NCI-H128 (cell line): ENCODE results near the gene PTPRM.

Source experiments
- DNase-seq: peaks from one replicate; lab custom pipeline; 2025; ENCODE audit not compliant: unreplicated experiment; lab: John Stamatoyannopoulos, UW

The PTPRM gene

DNA sequence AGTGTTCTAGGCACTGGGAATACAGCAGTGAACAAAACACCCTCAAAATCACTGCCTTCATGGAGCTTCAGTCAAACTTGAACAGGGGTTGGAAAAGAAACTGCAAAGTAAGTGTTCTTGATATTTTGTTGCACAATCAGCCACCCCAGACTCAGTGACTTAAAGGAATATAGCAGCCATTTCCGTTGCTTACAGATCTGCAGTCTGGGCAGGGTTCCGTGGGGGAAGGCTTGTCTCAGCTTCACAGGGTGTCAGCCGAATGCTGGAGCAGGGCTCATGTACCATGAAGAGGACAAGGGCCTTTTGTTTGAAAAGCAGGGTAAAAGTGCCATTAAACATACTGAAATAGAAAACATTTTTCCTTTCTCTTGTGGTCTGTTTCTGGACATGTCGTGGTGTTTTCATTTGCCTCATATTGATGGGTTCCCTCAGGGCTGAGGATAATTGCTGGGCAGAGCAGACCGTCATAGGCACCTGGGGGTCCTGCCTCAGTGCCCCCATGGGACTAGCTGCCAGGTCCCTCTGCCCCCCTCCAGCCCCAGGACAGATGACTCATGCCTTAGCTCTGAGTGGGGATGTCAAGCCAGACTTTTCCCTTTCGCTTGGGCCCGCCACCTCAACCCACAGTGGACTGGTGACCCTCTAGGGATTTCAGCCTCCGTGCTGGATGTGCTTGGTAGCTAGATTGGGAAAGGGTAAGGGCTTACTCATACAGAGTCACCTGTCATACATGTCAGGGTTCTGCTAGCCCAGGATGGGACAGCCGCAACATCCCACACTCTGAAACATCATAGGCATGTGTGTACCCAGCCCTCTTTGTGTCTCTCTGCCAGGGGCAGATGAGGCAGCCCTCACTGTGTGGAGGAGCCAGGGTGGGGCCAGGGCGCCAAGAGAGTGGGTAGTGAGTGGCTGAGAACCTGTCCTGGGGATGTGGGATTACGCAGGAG is 96.5 kb downstream of the PTPRM start:
- DNase-seq, result no peak

- no peak for DNase-seq
These were observed 99.2 kb downstream of the PTPRM start for GRCh38 chr18:7666195-7666776.

GRCh38 chr18:7668392-7668791 is 101.3 kb downstream of the PTPRM start:
- DNase-seq, result no peak

DNA sequence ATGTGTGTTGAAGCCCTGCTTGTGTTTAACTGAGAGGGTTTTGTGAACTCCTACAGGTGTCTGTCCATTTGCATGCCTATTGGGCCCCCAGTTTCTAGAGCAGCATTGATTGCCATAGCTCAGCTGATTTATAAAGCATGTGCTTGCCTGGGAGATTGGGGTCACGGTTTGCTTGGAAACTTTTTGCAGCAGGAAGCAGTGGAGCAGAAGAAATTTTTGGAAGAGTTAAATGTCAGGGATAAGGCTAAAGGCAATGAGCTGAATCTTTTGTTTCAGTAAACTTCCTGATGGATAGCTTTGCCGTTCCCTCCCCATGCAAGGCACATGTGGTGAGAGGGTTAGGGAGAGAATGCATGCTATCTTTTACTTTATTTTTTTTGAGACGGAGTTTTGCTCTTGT is 102.2 kb downstream of the PTPRM start:
- no peak for DNase-seq

DNA sequence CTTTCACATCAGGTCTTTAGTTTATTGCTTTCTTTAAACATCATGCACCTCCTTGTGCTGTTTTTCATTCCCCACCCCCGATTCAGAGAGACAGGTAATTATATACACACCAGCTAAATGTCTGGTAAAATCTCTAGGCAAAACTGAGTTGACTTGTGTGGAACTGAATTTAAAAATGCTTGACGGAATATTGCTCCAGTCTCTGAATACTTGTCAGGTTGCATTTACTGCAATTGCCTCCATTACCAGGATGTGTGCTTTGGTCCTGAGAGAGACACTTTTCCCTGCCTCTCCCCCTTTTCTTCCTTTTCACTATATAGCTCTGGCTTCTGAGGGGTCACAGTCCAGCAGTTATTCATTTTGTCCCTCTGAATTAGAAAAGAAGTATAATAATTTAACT is 104.0 kb downstream of the PTPRM start:
- no peak for DNase-seq

DNA sequence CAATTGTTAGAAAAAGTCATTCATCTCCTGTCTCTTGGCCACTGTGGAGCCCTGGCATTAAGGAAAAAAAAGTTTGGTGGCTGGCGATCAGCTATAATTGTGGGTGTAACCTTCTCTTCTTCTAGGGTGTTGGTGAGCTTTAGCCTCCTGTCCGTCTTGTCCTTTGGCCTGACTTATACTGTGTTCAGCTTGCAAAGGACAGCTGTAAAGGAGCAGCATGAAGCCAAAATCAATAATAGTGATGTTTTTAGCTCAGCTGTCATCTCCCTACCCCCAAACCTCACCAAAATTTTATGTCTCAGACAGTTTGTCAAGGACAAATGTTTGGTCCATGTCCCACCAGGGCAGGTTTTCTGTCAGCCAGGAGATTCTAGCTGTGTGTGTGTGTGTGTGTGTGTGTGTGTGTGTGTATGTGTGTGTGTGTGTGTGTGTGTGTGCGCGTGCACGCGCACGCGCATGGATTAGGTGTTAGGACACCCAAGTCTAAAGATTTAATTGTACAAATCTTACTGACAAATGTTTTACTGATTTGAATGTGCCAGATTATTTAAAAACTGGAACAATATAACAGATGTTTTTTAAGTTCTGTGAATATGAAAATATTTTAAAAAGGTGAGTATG is 109.2 kb downstream of the PTPRM start:
- no peak for DNase-seq

DNA sequence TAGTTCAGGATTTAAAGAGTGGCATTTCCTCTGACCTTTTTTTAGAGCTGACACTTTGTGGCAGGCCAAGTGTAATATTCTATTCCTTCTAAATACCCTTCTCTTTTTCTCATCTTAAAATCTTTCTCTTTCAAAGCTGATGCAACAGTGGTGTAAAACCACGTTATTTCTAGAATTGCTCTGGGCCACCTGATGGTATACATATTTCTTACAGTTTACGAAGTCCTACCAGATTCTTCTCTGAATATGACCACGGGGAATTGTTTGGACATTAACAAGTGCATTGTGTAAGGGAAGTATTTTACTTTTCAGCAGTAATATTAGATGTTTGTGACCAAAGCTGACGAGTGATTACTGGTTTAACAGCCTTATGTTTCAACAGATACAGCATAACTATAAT is 109.9 kb downstream of the PTPRM start:
- no peak for DNase-seq

DNA sequence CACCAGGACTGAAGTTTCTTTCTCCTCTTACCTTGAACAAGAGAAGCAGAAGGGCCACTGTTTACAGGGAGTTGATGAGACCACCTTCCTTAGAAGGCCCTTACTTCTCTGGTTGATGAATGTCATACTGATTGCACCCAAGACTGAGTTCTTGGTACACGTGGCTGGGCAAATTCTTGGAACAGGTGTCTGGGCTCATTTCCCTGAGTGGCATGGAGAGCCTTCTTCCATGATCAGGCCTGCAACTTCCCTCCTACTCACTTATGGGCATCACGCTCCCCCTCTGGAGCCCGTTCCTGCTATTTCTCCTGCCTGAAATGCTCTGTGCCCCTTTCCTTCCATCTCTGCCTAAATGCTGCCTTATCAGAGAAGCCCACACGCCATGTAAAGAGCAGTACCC is 110.3 kb downstream of the PTPRM start:
- no peak for DNase-seq

- DNase-seq, result no peak
These were observed 111.3 kb downstream of the PTPRM start for GRCh38 chr18:7678389-7678788.

DNA sequence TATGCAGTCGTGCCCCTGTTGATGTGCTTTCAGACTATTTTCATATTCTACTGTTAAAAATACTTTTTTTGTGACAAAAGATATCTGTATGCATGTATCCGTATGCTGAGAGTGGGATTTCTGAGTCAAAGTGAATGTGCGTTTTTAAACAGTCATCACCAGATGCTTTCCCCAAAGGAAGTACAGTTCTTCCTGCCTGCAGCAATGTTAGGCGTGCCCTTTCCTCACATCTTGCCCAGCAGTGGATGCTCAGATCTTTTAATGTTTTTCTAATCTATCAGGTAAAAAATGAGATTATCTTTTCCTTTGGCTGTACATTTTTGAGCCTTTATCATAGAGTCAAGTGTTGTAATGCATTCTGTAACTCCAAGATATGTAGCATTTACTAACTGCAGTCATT is 111.7 kb downstream of the PTPRM start:
- no peak for DNase-seq

DNA sequence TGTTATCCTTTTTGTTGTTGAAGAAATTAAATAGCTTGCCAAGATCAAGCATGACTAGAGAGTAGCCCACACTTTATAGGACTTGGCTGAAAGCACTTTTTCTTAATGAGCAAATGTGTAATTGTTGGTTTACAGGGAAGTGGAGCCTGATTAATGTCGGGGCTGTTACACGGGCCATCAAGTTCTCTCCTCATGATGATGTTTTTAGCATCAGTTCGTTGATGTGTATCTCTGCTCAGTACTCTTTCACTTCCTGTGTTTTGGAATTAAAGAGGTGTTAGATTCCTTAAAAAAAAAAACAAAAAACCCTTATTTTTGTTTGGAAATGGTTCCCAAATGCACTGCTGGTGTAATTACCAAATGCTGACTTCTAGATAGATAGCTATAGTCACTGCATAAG is 114.2 kb downstream of the PTPRM start:
- no peak for DNase-seq

- no peak for DNase-seq
These were observed 115.2 kb downstream of the PTPRM start for GRCh38 chr18:7682321-7682720.

GRCh38 chr18:7683753-7684152 is 116.6 kb downstream of the PTPRM start:
- DNase-seq, result no peak

GRCh38 chr18:7684357-7684756 is 117.2 kb downstream of the PTPRM start:
- no peak for DNase-seq

GRCh38 chr18:7684966-7685365 is 117.8 kb downstream of the PTPRM start:
- DNase-seq, result no peak

DNA sequence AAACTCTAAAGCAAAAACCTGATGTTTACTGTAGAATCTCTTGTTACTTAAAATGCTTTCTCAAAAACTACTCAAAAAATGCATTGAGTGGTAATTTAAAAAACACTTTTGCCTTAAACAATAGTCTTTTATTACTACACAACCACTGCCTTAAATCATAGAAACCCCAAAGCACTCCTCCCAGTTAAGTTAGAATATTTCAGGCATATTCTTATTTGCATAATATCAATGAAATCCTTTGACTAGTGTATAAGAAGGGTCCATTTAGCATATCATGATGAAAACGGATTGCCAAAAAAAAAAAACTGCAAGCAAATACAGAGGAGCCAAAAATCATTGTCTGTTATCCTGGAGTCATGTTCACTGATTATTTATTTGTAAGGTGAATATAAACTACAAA is 119.2 kb downstream of the PTPRM start:
- DNase-seq, result no peak

- no peak for DNase-seq
These were observed 121.5 kb downstream of the PTPRM start for GRCh38 chr18:7688580-7688979.

GRCh38 chr18:7691206-7691605 is 124.1 kb downstream of the PTPRM start:
- DNase-seq, result no peak

GRCh38 chr18:7696780-7697179 is 129.7 kb downstream of the PTPRM start:
- DNase-seq, result no peak

GRCh38 chr18:7697306-7697705 is 130.2 kb downstream of the PTPRM start:
- DNase-seq, result no peak

GRCh38 chr18:7711495-7711894 is 144.4 kb downstream of the PTPRM start:
- DNase-seq, result no peak

GRCh38 chr18:7720395-7720794 is 153.3 kb downstream of the PTPRM start:
- no peak for DNase-seq
